CD8-positive, alpha-beta memory T cell (primary cell): ENCODE measurements around the gene AFDN. TPM values are rescaled to one million over a fixed set of nuclear protein-coding genes. Genes with fewer than 3 reads are reported as not detected.
"Not testable (repeated sequence)": the region's sequence is repeated elsewhere in the genome, so short reads cannot be mapped to it uniquely, and the experiment has no call there.

Source experiments
- CTCF ChIA-PET: fragments of 350-600 bp; sonication (Branson Sonifier 250); formaldehyde crosslinking; loops from one replicate; lab custom pipeline; 2021; ENCODE audit warnings: antibody characterized with exemption; lab: Charles Lee
- POLR2A ChIA-PET: fragments of 350-600 bp; sonication (Branson Sonifier 250); formaldehyde crosslinking; loops from one replicate; lab custom pipeline; 2021; ENCODE audit warnings: antibody characterized with exemption; lab: Charles Lee
- DNase-seq, 5 donors: peaks; one replicate each; pipeline versions ENCODE4 v3.0.0 to v3.0.0-alpha.2; 2020 to 2022; ENCODE audit warnings: mixed read lengths in 1 of 5
- H3K27ac ChIP-seq: one replicate; pipeline ENCODE4 v1.7.0; 2013; ENCODE audit warnings: low read depth, mild to moderate bottlenecking, low read length, moderate library complexity
- H3K27me3 ChIP-seq: 2 replicates; pipeline ENCODE4 v1.7.0; 2013; ENCODE audit warnings: low read length, mild to moderate bottlenecking; ENCODE audit not compliant: insufficient read depth, poor library complexity, severe bottlenecking
- H3K36me3 ChIP-seq: 2 replicates; pipeline ENCODE4 v1.7.0; 2013; ENCODE audit warnings: mild to moderate bottlenecking, low read length, moderate library complexity; ENCODE audit not compliant: insufficient read depth
- H3K4me1 ChIP-seq: 2 replicates; pipeline ENCODE4 v1.7.0; 2013; ENCODE audit warnings: mild to moderate bottlenecking, low read length, moderate library complexity; ENCODE audit not compliant: insufficient read depth
- H3K4me3 ChIP-seq: 2 replicates; pipeline ENCODE4 v1.7.0; 2013; ENCODE audit warnings: mild to moderate bottlenecking, low read length
- H3K9me3 ChIP-seq: 2 replicates; pipeline ENCODE4 v1.7.0; 2013; ENCODE audit warnings: mild to moderate bottlenecking, low read length
- H3K27ac Mint-ChIP-seq, 8 donors: one replicate each; pipeline ENCODE4 v1.8.0; 2020 to 2021; ENCODE audit warnings: mixed read lengths in 8 of 8, mild to moderate bottlenecking in 6 of 8, inconsistent platforms in 3 of 8, moderate library complexity in 3 of 8
- H3K27me3 Mint-ChIP-seq, 2 donors: one replicate each; pipeline ENCODE4 v1.8.0; 2020 to 2021; ENCODE audit warnings: mixed read lengths in 2 of 2, mild to moderate bottlenecking in 1 of 2, moderate library complexity in 1 of 2
- H3K36me3 Mint-ChIP-seq, 3 donors: one replicate each; pipeline ENCODE4 v1.8.0; 2020 to 2021; ENCODE audit warnings: mixed read lengths in 3 of 3, inconsistent platforms in 1 of 3, mild to moderate bottlenecking in 1 of 3
- H3K4me1 Mint-ChIP-seq, 3 donors: one replicate each; pipeline ENCODE4 v1.8.0; 2020 to 2021; ENCODE audit warnings: mixed read lengths in 3 of 3, inconsistent platforms in 1 of 3, mild to moderate bottlenecking in 1 of 3
- H3K4me3 Mint-ChIP-seq, 7 donors: one replicate each; pipeline ENCODE4 v1.8.0; 2020 to 2021; ENCODE audit warnings: mixed read lengths in 7 of 7, mild to moderate bottlenecking in 6 of 7, moderate library complexity in 4 of 7, inconsistent platforms in 2 of 7
- H3K9me3 Mint-ChIP-seq, 5 donors: one replicate each; pipeline ENCODE4 v1.8.0; 2020 to 2022; ENCODE audit warnings: mixed read lengths in 5 of 5, mild to moderate bottlenecking in 3 of 5, moderate library complexity in 2 of 5, inconsistent platforms in 1 of 5
- polyA plus RNA-seq: library from polyadenylated mRNA; unstranded; fragments of 300-500 nt; fragmentation: Illumina TruSeq; gene quantifications from one replicate; pipeline ENCODE4 v1.2.3, GENCODE V29; 2021
- total RNA-seq, 2 experiments: library from RNA; stranded (reverse); gene quantifications; one replicate each; pipeline ENCODE4 v1.2.3, GENCODE V29; 2021

AFDN gene
- total and polyA plus RNA-seq, 3 experiments from 2014 or later = 3.5 to 21.3 (median 19.0) TPM

DNA sequence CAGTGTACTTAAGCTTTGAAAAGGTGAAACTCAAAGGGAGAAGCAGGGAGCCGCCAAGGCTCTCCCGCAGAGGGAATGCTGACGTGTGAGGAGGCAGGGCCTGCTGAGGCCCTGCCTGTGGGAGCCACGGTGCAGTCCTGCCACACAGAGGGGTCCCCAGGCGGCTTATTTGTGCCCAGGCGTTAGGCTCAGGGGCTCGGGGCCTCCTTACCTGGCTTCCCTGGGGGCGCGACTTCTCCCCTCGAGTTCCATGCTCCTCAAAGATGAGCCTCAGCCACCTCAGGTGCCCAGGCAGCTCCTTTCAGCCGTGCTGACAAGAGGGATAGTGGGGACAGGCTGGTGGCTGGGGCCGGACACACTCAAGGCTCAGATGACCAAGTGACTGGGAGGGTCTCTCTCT lies 168.6 kb downstream of the AFDN start:
- Histone ChIP-seq H3K4me1 (no peaks in the 10 kb centered on the region), H3K36me3 (no peaks in the 10 kb centered on the region), H3K4me3 (no peak overlapping the region), H3K9me3 (no peaks in the 10 kb centered on the region), H3K27me3 (no peaks in the 10 kb centered on the region), H3K27ac (no peak overlapping the region)
- no peak for DNase-seq
- ChIA-PET CTCF (no interaction called here), POLR2A (no interaction called here)
- H3K27me3 Mint-ChIP-seq = peaks cover 7 to 10% of the 10 kb centered on the region in 2 donors
- H3K9me3 Mint-ChIP-seq = peaks cover 0 to 2% (median 0%) of the 10 kb centered on the region in 5 donors
- no peaks in the 10 kb centered on the region for H3K4me1 Mint-ChIP-seq
- no peak overlapping the region for H3K27ac Mint-ChIP-seq
- peaks cover 0 to 4% (median 0%) of the 10 kb centered on the region in 3 donors for H3K36me3 Mint-ChIP-seq
- no peak overlapping the region for H3K4me3 Mint-ChIP-seq

GRCh38 chr6:167995731-167996151 lies 169.0 kb downstream of the AFDN start:
- peaks cover 0 to 2% (median 0%) of the 10 kb centered on the region in 5 donors for H3K9me3 Mint-ChIP-seq
- peaks cover 7 to 10% of the 10 kb centered on the region in 2 donors for H3K27me3 Mint-ChIP-seq
- peaks cover 0 to 4% (median 0%) of the 10 kb centered on the region in 3 donors for H3K36me3 Mint-ChIP-seq
- no peak overlapping the region for H3K4me3 ChIP-seq
- H3K27me3 ChIP-seq = no peaks in the 10 kb centered on the region
- DNase-seq = no peak
- CTCF ChIA-PET = no interaction called here
- H3K36me3 ChIP-seq = no peaks in the 10 kb centered on the region
- POLR2A ChIA-PET = no interaction called here
- no peak overlapping the region for H3K27ac Mint-ChIP-seq
- H3K4me1 ChIP-seq = no peaks in the 10 kb centered on the region
- no peaks in the 10 kb centered on the region for H3K4me1 Mint-ChIP-seq
- H3K4me3 Mint-ChIP-seq = no peak overlapping the region
- H3K9me3 ChIP-seq = no peaks in the 10 kb centered on the region
- no peak overlapping the region for H3K27ac ChIP-seq

DNA sequence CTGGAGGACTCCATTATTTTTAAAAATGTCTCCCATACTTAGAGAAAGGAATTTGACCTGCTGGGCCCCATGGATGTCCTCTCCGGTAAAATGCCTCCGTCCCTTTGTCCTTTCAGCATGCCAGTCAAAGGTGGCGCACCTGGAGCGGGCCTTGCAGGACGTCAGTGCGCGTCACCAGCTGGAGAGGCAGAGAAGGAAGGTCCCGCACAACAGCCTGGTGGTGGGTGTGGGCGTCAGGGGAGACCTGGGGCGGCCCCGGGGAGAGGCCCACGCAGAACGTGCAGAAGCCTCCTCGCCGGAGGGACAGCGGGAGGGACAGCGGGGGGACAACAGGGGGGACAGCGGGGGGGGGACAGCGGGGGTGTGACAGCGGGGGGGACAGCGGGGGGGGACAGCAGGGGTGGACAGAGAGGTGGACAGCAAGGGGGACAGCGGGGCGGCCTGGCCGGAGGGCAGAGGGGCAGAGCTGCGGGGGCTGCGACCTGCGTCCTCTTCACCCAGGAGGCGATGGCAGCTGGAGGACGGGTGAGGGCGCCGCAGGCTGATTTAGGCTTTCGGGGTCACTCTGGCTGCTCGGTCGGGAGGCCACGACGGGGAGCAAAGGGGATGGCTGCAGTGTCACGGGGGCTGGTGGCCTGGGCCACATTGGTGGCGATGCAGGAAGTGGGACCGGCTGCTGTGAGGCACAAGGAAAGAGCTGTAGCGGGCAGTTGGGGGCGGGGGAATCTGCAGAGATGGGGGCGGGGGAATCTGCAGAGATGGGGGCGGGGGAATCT lies 169.9 kb downstream of the AFDN start:
- DNase-seq = no peak
- peaks cover 0 to 4% (median 0%) of the 10 kb centered on the region in 3 donors for H3K36me3 Mint-ChIP-seq

DNA sequence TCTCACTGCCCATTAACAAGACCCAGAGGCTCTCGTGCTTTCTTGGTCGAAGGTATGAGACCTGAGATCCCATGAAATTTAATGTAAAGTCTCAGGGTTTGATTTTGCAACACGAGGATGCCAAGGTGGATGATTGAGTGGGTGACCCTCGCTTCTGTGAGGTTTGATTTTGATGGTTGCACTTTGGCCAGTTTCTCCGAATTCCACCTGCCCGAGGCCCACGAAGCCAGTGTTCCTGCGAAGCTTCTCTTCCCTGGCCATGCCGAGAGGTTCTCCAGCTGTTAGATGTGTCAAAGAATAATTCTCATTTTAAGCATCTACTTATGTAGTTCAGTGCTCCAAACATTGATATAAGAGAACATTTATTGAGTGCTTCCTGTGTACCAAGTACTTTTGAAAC lies 170.9 kb downstream of the AFDN start, which contains the start of gene KIF25:
TSS of gene KIF25 (plus strand) at position 30 of the 400 bp plus-strand sequence. CDS start 31,915 bp downstream, outside the sequence.
- POLR2A ChIA-PET = no interaction called here
- H3K36me3 ChIP-seq = no peaks in the 10 kb centered on the region
- H3K27me3 ChIP-seq = no peaks in the 10 kb centered on the region
- no peak within 1 kb of the TSS for H3K27ac Mint-ChIP-seq
- H3K4me3 ChIP-seq = no peak within 1 kb of the TSS
- H3K9me3 Mint-ChIP-seq = peaks cover 0 to 2% (median 0%) of the 10 kb centered on the region in 5 donors
- no peak within 1 kb of the TSS for H3K4me3 Mint-ChIP-seq
- CTCF ChIA-PET = no interaction called here
- H3K9me3 ChIP-seq = no peaks in the 10 kb centered on the region
- peaks cover 7 to 10% of the 10 kb centered on the region in 2 donors for H3K27me3 Mint-ChIP-seq
- no peak within 1 kb of the TSS for H3K27ac ChIP-seq
- no peaks in the 10 kb centered on the region for H3K4me1 ChIP-seq
- DNase-seq = no peak
- H3K36me3 Mint-ChIP-seq = peaks cover 0 to 4% (median 0%) of the 10 kb centered on the region in 3 donors
- H3K4me1 Mint-ChIP-seq = no peaks in the 10 kb centered on the region

More for the DNA sequence above, 169.9 kb downstream of the AFDN start:
- H3K4me1 ChIP-seq = no peaks in the 10 kb centered on the region
- Mint-ChIP-seq H3K4me3 (no peak overlapping the region), H3K9me3 (peaks cover 0 to 2% (median 0%) of the 10 kb centered on the region in 5 donors), H3K27me3 (peaks cover 7 to 10% of the 10 kb centered on the region in 2 donors), H3K4me1 (no peaks in the 10 kb centered on the region), H3K27ac (no peak overlapping the region)
- CTCF ChIA-PET = no interaction called here
- no peaks in the 10 kb centered on the region for H3K36me3 ChIP-seq
- no peak overlapping the region for H3K27ac ChIP-seq
- H3K9me3 ChIP-seq = no peaks in the 10 kb centered on the region
- POLR2A ChIA-PET = no interaction called here
- no peak overlapping the region for H3K4me3 ChIP-seq
- no peaks in the 10 kb centered on the region for H3K27me3 ChIP-seq

GRCh38 chr6:167998215-167998614 lies 171.5 kb downstream of the AFDN start:
- no peak for DNase-seq
- ChIA-PET POLR2A (no interaction called here), CTCF (no interaction called here)
- Histone ChIP-seq H3K9me3 (no peaks in the 10 kb centered on the region), H3K36me3 (no peaks in the 10 kb centered on the region), H3K4me3 (no peak overlapping the region), H3K4me1 (no peaks in the 10 kb centered on the region), H3K27ac (no peak overlapping the region), H3K27me3 (no peaks in the 10 kb centered on the region)
- peaks cover 7 to 10% of the 10 kb centered on the region in 2 donors for H3K27me3 Mint-ChIP-seq
- H3K36me3 Mint-ChIP-seq = peaks cover 0 to 4% (median 0%) of the 10 kb centered on the region in 3 donors
- H3K9me3 Mint-ChIP-seq = peaks cover 0 to 2% (median 0%) of the 10 kb centered on the region in 5 donors
- H3K4me3 Mint-ChIP-seq = no peak overlapping the region
- H3K4me1 Mint-ChIP-seq = no peaks in the 10 kb centered on the region
- no peak overlapping the region for H3K27ac Mint-ChIP-seq

DNA sequence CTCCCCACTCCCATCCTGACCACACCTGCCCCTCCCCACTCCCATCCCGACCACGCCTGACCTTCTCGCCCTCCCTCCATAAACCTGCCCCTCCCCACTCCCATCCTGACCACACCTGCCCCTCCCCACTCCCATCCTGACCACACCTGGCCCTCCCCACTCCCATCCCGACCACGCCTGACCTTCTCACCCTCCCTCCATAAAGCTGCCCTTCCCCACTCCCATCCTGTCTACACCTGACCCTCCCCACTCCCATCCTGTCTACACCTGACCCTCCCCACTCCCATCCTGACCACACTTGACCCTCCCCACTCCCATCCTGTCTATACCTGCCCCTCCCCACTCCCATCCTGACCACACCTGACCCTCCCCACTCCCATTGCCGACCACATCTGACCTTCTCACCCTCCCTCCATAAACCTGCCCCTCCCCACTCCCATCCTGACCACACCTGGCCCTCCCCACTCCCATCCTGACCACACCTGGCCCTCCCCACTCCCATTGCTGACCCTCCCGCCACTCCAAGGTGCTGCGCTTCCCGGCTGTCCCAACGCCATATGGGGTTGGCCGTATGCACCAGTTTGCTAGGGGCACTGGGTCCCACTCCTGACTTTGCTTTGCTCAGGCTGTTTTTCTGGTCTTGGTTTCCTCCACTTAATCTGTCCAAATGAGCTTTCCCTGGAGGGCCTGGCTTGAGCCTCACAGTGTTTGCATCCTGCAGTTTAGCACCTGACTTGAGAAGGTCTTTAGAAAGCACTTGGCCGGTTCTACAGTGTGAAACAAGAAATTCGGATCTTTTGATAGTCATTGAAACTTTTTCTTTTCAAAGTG lies 173.7 kb downstream of the AFDN start:
- peaks cover 0 to 4% (median 0%) of the 10 kb centered on the region in 3 donors for H3K36me3 Mint-ChIP-seq
- H3K9me3 Mint-ChIP-seq = peaks cover 0 to 2% (median 0%) of the 10 kb centered on the region in 5 donors
- ChIA-PET CTCF (no interaction called here), POLR2A (no interaction called here)
- no peaks in the 10 kb centered on the region for H3K36me3 ChIP-seq
- no peaks in the 10 kb centered on the region for H3K9me3 ChIP-seq
- no peak overlapping the region for H3K4me3 Mint-ChIP-seq
- no peak overlapping the region for H3K27ac Mint-ChIP-seq
- H3K27me3 Mint-ChIP-seq = peaks cover 5% of the 10 kb centered on the region in 2 donors
- no peak overlapping the region for H3K27ac ChIP-seq
- H3K4me3 ChIP-seq = no peak overlapping the region
- no peaks in the 10 kb centered on the region for H3K27me3 ChIP-seq
- no peaks in the 10 kb centered on the region for H3K4me1 ChIP-seq
- no peak for DNase-seq
- H3K4me1 Mint-ChIP-seq = no peaks in the 10 kb centered on the region

- CTCF ChIA-PET = no interaction called here
- H3K4me3 Mint-ChIP-seq = no peak overlapping the region
- Histone ChIP-seq H3K27ac (no peak overlapping the region), H3K4me1 (no peaks in the 10 kb centered on the region), H3K36me3 (no peaks in the 10 kb centered on the region), H3K9me3 (no peaks in the 10 kb centered on the region), H3K4me3 (no peak overlapping the region), H3K27me3 (no peaks in the 10 kb centered on the region)
- H3K36me3 Mint-ChIP-seq = peaks cover 0 to 4% (median 0%) of the 10 kb centered on the region in 3 donors
- DNase-seq = no peak
- no peaks in the 10 kb centered on the region for H3K4me1 Mint-ChIP-seq
- H3K9me3 Mint-ChIP-seq = peaks cover 0 to 2% (median 0%) of the 10 kb centered on the region in 5 donors
- H3K27me3 Mint-ChIP-seq = peaks cover 4 to 5% of the 10 kb centered on the region in 2 donors
- no peak overlapping the region for H3K27ac Mint-ChIP-seq
- POLR2A ChIA-PET = no interaction called here
These were observed 174.3 kb downstream of the AFDN start for GRCh38 chr6:168001029-168001332.

- POLR2A ChIA-PET, H3K36me3 ChIP-seq, H3K27me3 Mint-ChIP-seq, H3K4me1 Mint-ChIP-seq, H3K4me1 ChIP-seq, H3K27ac ChIP-seq, H3K4me3 ChIP-seq, DNase-seq, H3K9me3 ChIP-seq, H3K27ac Mint-ChIP-seq, H3K36me3 Mint-ChIP-seq, H3K4me3 Mint-ChIP-seq, H3K9me3 Mint-ChIP-seq, CTCF ChIA-PET, H3K27me3 ChIP-seq: not testable (repeated sequence)
These were observed 174.8 kb downstream of the AFDN start for GRCh38 chr6:168001514-168001913.
